ENCODE measurements around the gene MEIOB. TPM values are rescaled to one million over a fixed set of nuclear protein-coding genes. Genes with fewer than 3 reads are reported as not detected.

MEIOB gene
- total RNA-seq, 2 donors from 2014 or later: not detected

DNA sequence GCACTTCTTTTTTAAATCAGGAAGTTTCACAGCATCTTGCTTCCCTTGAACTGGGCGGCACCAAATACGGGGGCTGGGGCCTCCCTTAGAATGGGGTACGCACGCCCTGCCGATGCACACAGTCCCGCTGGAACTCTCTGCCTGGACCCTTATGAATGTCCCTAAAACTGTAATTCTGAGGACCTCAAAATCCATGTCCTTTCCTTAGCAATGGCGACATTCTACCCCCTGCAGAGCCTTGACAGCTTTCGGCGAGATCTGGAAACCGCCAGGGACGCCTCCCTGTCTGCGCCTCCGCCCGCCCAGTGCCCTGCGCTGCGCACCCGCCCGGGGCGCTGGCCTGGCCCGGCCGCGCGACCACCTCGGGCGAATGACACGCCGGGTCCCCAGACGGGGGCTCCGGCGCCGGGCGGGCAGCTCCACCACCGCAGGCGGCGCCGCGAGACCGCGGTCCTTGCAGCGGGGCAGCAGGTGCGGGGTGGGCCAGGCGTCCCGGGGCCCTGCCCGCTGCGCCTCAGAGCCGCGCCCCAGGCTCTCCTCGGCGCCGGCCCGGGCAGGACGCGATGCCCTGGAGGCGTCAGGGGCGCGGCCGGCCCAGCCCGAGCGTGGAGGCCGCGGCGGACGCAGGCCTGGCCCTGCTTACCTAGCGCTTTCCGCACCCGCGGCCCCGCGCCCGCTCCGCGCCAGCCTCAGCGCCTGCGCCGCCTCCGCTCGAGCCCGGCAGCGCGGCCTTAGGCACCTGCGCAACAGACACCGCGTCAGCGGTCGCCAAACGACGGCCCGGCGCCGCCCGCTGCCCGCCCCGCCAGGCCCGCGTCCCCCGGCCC lies 45.9 kb downstream of the MEIOB start:
- Mint-ChIP-seq H3K36me3 (ENCODE audit: low read depth) (no peaks in the 10 kb centered on the region), H3K27me3 (no peaks in the 10 kb centered on the region), H3K27ac (peak overlapping the region; percentile 77), H3K4me3 (peak overlapping the region; percentile 91), H3K4me1 (peaks cover 12% of the 10 kb centered on the region)
- DNase-seq (peak in 2 of 3 donors; percentile 59 to 73), ATAC-seq (peak; percentile 78)
- H3K9me3 ChIP-seq (ENCODE audit: control insufficient read depth, low read length, poor library complexity, severe bottlenecking): no peaks in the 10 kb centered on the region

DNA sequence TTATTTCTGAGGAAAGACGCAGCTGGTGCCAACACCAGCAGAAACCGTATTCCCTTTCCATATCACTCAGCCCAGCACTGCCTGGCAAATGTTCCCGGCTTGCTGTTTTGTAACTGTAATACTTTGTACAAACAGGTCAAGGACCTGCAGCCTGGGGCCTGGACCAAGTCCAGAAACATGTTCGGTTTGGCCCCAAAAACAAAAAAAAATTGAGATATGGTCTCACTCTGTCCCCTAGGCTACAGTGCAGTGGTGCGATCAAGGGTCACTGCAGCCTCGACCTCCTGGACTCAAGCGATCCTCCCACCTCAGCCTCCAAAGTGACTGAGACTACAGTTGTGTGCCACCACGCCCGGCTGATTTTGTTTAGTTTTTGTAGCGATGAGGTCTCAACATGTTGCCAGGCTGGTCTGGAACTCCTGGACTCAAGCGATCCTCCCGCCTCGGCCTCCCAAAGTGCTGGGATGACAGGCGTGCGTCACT lies 46.5 kb downstream of the MEIOB start:
- no peaks in the 10 kb centered on the region for H3K27me3 Mint-ChIP-seq
- no peak for DNase-seq
- peak overlapping the region; percentile 85 for H3K4me3 Mint-ChIP-seq
- peak overlapping the region; percentile 77 for H3K27ac Mint-ChIP-seq
- H3K36me3 Mint-ChIP-seq (ENCODE audit: low read depth): no peaks in the 10 kb centered on the region
- peaks cover 12% of the 10 kb centered on the region for H3K4me1 Mint-ChIP-seq
- no peaks in the 10 kb centered on the region for H3K9me3 ChIP-seq (ENCODE audit: control insufficient read depth, low read length, poor library complexity, severe bottlenecking)
- ATAC-seq: no peak

DNA sequence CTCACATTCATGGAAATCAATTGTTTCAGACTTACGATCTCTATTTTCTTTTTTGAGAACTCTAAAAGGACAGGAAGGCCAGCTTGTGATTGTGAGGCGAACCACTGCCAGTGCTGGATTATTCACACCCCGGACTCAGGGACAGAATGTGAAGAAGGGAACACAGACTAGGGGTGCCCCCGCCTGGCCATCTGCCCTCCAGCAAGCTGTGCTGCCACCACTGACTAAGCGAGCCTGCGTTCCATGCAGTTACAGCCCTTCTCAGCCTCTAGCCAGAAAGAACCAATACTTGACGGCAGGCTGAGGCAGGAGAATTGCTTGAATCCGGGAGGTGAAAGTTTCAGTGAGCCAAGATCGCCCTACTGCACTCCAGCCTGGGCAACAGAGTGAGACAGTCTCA lies 48.1 kb downstream of the MEIOB start:
- Mint-ChIP-seq H3K27ac (peak overlapping the region; percentile 54), H3K27me3 (no peaks in the 10 kb centered on the region)

DNA sequence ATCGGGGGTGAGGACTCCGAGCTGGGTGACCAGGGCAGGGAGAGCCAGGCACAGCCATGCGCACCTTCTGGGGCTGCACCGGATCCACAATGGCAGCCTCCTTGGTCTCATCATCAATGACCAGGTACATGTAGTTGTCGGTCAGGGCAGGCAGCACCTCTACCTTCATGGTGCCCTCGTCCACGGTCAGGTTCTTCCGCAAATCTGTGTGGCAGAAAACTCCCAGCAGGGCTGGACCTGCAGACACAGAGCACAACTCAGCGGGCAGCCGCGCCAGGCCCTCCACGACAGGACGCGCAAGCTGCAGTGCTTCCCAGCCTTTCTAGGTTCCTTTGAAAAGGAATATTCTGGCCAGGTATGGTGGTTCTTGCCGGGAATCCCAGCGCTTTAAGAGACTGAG lies 49.2 kb downstream of the MEIOB start:
- DNase-seq (no peak), ATAC-seq (no peak)
- no peaks in the 10 kb centered on the region for H3K9me3 ChIP-seq (ENCODE audit: control insufficient read depth, low read length, poor library complexity, severe bottlenecking)
- H3K4me1 Mint-ChIP-seq: peaks cover 15% of the 10 kb centered on the region
- H3K27ac Mint-ChIP-seq: no peak overlapping the region
- H3K36me3 Mint-ChIP-seq (ENCODE audit: low read depth): no peaks in the 10 kb centered on the region
- H3K4me3 Mint-ChIP-seq: no peak overlapping the region
- H3K27me3 Mint-ChIP-seq: no peaks in the 10 kb centered on the region

More for the DNA sequence above, 48.1 kb downstream of the MEIOB start:
- ATAC-seq (no peak), DNase-seq (no peak)
- no peaks in the 10 kb centered on the region for H3K9me3 ChIP-seq (ENCODE audit: control insufficient read depth, low read length, poor library complexity, severe bottlenecking)
- no peak overlapping the region for H3K4me3 Mint-ChIP-seq
- H3K4me1 Mint-ChIP-seq: peaks cover 15% of the 10 kb centered on the region
- no peaks in the 10 kb centered on the region for H3K36me3 Mint-ChIP-seq (ENCODE audit: low read depth)

DNA sequence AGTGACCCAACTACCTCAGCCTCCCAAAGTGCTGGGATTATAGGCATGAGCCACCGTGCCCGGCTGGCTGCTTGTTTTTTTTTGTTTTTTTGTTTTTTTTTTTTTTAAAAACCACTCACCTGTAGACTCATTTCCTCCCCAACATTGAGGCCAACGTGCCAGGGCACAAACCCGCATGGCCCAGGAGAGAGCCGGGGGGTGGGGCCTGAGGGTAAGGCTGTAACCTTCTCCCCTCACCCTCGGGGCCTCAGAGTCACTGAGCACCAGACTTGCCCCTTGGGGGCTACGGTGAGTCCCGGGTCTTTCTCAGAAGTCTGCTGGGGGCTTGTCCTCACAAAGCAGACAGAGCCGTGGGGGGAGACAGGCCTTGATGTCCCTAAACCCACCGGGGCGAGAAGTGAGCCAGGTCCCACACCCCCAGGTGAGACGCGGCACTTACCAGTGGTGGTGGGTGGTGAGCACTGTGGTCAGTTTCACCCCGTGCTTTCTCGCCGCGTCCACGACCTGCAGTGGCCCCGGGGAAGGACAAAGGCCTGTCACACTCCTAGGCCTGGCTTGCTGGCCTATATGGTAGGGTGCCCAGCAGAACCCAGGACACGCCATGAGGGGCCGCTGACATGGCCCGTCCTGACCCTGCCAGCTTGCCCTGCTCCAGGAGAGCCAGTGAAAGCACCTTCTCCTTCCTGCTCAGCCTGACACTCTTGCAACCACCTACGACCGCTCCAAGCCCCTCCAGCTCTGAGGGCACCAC lies 49.9 kb downstream of the MEIOB start:
- no peak for ATAC-seq
- no peaks in the 10 kb centered on the region for H3K9me3 ChIP-seq (ENCODE audit: control insufficient read depth, low read length, poor library complexity, severe bottlenecking)
- Mint-ChIP-seq H3K27me3 (no peaks in the 10 kb centered on the region), H3K27ac (no peak overlapping the region), H3K4me3 (no peak overlapping the region), H3K36me3 (ENCODE audit: low read depth) (no peaks in the 10 kb centered on the region), H3K4me1 (peaks cover 10% of the 10 kb centered on the region)
- DNase-seq: no peak

DNA sequence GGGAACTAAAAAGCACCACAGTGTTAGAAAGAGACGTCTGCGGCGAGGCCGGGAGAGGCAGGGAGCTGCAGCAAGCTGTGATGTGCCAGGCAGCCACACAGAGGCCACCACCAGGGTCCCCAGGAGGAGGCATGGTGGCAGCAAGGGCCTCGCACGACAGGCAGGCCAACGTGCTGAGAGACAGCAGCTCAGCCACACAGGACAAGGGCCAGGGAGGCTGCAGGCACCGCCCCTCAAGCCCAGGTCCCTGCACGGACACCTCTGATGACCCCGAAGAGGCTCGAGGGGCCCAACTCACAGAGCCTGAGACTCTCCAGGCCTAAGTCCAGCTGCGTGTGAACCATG lies 51.0 kb downstream of the MEIOB start:
- ATAC-seq: no peak
- no peaks in the 10 kb centered on the region for H3K9me3 ChIP-seq (ENCODE audit: control insufficient read depth, low read length, poor library complexity, severe bottlenecking)
- H3K27ac Mint-ChIP-seq: no peak overlapping the region
- H3K36me3 Mint-ChIP-seq (ENCODE audit: low read depth): no peaks in the 10 kb centered on the region
- H3K4me1 Mint-ChIP-seq: peaks cover 10% of the 10 kb centered on the region
- no peak for DNase-seq
- no peaks in the 10 kb centered on the region for H3K27me3 Mint-ChIP-seq
- H3K4me3 Mint-ChIP-seq: no peak overlapping the region

DNA sequence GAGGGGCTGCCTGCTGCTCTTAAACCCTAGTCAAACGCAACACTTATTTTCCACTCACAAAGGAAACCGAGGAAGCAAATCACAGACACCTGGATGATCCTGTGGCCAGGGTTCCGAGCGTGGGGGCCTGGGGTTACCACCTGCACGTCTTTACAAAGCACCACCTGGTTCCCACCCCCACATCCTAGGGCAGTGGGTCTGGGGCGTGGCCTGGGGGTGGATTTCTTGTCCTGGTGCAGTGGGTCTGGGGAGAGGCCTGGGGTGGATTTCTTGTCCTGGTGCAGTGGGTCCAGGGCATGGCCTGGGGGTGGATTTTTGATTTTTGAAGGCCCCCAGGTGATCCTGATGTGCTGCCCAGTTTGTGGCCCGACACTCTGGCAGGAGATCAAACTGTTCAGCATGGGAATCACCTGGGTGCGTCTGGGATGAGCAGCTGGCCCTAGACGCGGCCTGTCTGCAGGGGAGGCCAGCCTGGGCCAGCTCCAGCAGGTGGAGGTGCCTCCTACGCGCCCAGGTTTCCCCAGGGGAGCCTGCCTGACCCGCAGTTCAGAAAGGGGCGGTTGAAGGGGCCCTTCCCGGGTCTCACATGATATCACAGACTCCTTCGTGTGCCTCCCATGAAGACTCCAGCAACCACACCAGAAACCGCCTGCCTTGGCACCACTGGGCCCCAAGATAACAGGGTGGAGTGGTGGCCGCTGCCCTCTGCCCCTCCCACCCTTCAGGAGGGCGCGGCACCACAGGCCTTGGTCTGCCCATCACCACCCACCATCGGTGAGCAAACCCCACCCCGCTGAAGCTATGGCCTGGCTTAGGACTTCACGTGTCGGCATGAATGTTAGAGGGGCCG lies 51.6 kb downstream of the MEIOB start:
- Mint-ChIP-seq H3K36me3 (ENCODE audit: low read depth) (no peaks in the 10 kb centered on the region), H3K27ac (no peak overlapping the region), H3K4me1 (peaks cover 7% of the 10 kb centered on the region), H3K4me3 (no peak overlapping the region), H3K27me3 (no peaks in the 10 kb centered on the region)
- no peaks in the 10 kb centered on the region for H3K9me3 ChIP-seq (ENCODE audit: control insufficient read depth, low read length, poor library complexity, severe bottlenecking)
- no peak for ATAC-seq
- no peak for DNase-seq

- Mint-ChIP-seq H3K4me3 (no peak overlapping the region), H3K36me3 (ENCODE audit: low read depth) (no peaks in the 10 kb centered on the region), H3K27ac (peak overlapping the region; percentile 29), H3K27me3 (no peaks in the 10 kb centered on the region), H3K4me1 (peaks cover 11% of the 10 kb centered on the region)
- H3K9me3 ChIP-seq (ENCODE audit: control insufficient read depth, low read length, poor library complexity, severe bottlenecking): no peaks in the 10 kb centered on the region
- ATAC-seq (no peak), DNase-seq (no peak)
Measured at GRCh38 chr16:1819611-1820010, 52.4 kb downstream of the MEIOB start.

DNA sequence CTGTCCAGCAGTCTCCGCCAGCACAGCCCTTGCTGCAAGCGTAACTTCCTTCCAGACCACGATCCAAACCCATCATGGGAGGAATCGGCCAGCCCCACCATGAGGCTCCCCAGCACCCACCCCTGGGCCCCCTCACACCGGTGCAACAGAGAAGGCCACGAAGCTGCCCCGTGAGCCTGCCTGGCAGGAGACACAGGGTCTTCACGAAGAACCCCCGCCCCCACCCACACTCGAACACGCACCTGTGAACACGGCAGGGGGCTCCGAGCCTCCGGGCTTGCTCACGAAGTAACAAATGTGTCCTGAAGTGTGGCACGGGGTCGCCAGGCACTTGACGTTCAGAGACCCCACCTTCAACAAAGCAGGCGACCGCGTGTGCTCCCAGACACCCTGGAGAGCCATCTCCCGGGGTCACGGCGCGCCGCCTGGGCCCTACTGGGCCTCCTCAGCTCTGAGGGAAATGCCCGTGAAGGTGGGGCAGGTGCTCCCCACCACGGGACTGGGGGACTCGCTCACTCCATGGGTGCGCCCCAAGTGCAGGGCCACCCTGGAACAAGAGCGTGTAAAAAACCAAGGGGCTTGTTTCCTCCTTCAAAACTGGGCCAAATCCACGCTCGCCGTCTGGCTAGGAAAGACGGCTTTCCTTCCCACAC lies 53.0 kb downstream of the MEIOB start:
- no peak overlapping the region for H3K4me3 Mint-ChIP-seq
- ATAC-seq (no peak), DNase-seq (no peak)
- peaks cover 9% of the 10 kb centered on the region for H3K4me1 Mint-ChIP-seq
- H3K36me3 Mint-ChIP-seq (ENCODE audit: low read depth): no peaks in the 10 kb centered on the region
- no peaks in the 10 kb centered on the region for H3K9me3 ChIP-seq (ENCODE audit: control insufficient read depth, low read length, poor library complexity, severe bottlenecking)
- H3K27ac Mint-ChIP-seq: no peak overlapping the region
- H3K27me3 Mint-ChIP-seq: no peaks in the 10 kb centered on the region

- H3K9me3 ChIP-seq (ENCODE audit: control insufficient read depth, low read length, poor library complexity, severe bottlenecking): no peaks in the 10 kb centered on the region
- DNase-seq: no peak
- H3K4me1 Mint-ChIP-seq: peaks cover 9% of the 10 kb centered on the region
- peaks cover under 1% of the 10 kb centered on the region for H3K36me3 Mint-ChIP-seq (ENCODE audit: low read depth)
- no peak overlapping the region for H3K4me3 Mint-ChIP-seq
- H3K27ac Mint-ChIP-seq: no peak overlapping the region
- ATAC-seq: no peak
- no peaks in the 10 kb centered on the region for H3K27me3 Mint-ChIP-seq
Measured at GRCh38 chr16:1818204-1818872, 53.6 kb downstream of the MEIOB start.

DNA sequence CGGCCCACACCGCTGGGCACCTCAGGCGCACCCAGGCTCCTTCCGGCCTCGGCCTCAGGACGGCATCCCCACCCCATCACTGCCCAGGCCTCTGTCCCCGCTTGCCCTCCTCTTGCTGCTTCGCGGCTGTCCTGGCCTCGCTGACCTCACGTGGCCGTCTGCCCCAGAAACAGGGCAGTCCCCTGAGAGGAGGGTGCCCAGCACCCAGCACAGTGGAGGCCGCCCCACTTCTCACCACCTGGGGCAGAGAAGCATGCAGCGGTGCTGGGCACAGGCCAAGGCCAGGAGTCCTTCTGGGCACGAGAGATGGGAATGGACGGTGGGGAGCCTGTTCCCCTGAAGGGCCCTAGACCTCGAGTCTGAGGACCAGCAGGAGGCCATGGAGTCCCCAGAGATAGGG lies 54.2 kb downstream of the MEIOB start:
- DNase-seq (no peak), ATAC-seq (no peak)
- Mint-ChIP-seq H3K27me3 (no peaks in the 10 kb centered on the region), H3K4me1 (peaks cover 13% of the 10 kb centered on the region), H3K36me3 (ENCODE audit: low read depth) (peaks cover 4% of the 10 kb centered on the region), H3K4me3 (no peak overlapping the region), H3K27ac (no peak overlapping the region)
- no peaks in the 10 kb centered on the region for H3K9me3 ChIP-seq (ENCODE audit: control insufficient read depth, low read length, poor library complexity, severe bottlenecking)

- H3K27me3 Mint-ChIP-seq: no peaks in the 10 kb centered on the region
- ATAC-seq (no peak), DNase-seq (no peak)
- no peaks in the 10 kb centered on the region for H3K9me3 ChIP-seq (ENCODE audit: control insufficient read depth, low read length, poor library complexity, severe bottlenecking)
- no peak overlapping the region for H3K27ac Mint-ChIP-seq
- H3K4me3 Mint-ChIP-seq: no peak overlapping the region
- peaks cover 4% of the 10 kb centered on the region for H3K36me3 Mint-ChIP-seq (ENCODE audit: low read depth)
- peaks cover 13% of the 10 kb centered on the region for H3K4me1 Mint-ChIP-seq
Measured at GRCh38 chr16:1817276-1817589, 54.7 kb downstream of the MEIOB start.

Measured in T-helper 17 cell (primary cell).